ENCODE results near the gene NRIP2. TPM values are rescaled to one million over a fixed set of nuclear protein-coding genes. Genes with fewer than 3 reads are reported as not detected.
A peak's percentile ranks its signal among the peaks of the same experiment; 100 is the strongest.

Gene NRIP2
- total RNA-seq, 1 experiment from 2014 or later = not detected

- DNase-seq = no peak
- Histone ChIP-seq H3K36me3 (ENCODE audit: low read depth) (peaks cover 71% of the 10 kb centered on the region), H4K20me1 (ENCODE audit: insufficient read depth) (peaks cover 44% of the 10 kb centered on the region), H3K79me2 (ENCODE audit: low read depth) (peaks cover 29% of the 10 kb centered on the region), H3K27ac (no peak overlapping the region), H2AFZ (no peak overlapping the region), H3K4me3 (no peak overlapping the region), H3K4me2 (no peak overlapping the region), H3K4me1 (replicated peaks; ENCODE audit: insufficient read depth) (peaks cover 8% of the 10 kb centered on the region), H3K9me2 (ENCODE audit: insufficient read depth) (no peaks in the 10 kb centered on the region), H3F3A (ENCODE audit: insufficient read depth, low read depth) (peaks cover 60% of the 10 kb centered on the region), H3K27me3 (ENCODE audit: insufficient read depth, low read depth) (no peaks in the 10 kb centered on the region), H3K9me3 (ENCODE audit: insufficient read depth, low read depth) (no peaks in the 10 kb centered on the region)
- intact Hi-C loops (cut with micrococcal nuclease; ENCODE audit: unreplicated experiment) = no loop called here
- ChIA-PET POLR2A (ENCODE audit: unreplicated experiment) (no interaction called here), CTCF (interaction anchor here (0.6 kb wide), 1 partner anchor 1086 kb away, joined by 3 read pairs; no protein-coding TSS in a partner anchor)
- TF ChIP-seq, protein P1, sequence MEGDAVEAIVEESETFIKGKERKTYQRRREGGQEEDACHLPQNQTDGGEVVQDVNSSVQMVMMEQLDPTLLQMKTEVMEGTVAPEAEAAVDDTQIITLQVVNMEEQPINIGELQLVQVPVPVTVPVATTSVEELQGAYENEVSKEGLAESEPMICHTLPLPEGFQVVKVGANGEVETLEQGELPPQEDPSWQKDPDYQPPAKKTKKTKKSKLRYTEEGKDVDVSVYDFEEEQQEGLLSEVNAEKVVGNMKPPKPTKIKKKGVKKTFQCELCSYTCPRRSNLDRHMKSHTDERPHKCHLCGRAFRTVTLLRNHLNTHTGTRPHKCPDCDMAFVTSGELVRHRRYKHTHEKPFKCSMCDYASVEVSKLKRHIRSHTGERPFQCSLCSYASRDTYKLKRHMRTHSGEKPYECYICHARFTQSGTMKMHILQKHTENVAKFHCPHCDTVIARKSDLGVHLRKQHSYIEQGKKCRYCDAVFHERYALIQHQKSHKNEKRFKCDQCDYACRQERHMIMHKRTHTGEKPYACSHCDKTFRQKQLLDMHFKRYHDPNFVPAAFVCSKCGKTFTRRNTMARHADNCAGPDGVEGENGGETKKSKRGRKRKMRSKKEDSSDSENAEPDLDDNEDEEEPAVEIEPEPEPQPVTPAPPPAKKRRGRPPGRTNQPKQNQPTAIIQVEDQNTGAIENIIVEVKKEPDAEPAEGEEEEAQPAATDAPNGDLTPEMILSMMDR (conservative IDR thresholded peaks at IDR 0.05) = no peak
- no peak for TF ChIP-seq EZH2 (IDR thresholded peaks at IDR 0.05; ENCODE audit: low read depth)
- no TSS peak for BruUV-seq (replicated peaks)
Measured at GRCh38 chr12:2800046-2800570, 34.7 kb downstream of the NRIP2 start.

DNA sequence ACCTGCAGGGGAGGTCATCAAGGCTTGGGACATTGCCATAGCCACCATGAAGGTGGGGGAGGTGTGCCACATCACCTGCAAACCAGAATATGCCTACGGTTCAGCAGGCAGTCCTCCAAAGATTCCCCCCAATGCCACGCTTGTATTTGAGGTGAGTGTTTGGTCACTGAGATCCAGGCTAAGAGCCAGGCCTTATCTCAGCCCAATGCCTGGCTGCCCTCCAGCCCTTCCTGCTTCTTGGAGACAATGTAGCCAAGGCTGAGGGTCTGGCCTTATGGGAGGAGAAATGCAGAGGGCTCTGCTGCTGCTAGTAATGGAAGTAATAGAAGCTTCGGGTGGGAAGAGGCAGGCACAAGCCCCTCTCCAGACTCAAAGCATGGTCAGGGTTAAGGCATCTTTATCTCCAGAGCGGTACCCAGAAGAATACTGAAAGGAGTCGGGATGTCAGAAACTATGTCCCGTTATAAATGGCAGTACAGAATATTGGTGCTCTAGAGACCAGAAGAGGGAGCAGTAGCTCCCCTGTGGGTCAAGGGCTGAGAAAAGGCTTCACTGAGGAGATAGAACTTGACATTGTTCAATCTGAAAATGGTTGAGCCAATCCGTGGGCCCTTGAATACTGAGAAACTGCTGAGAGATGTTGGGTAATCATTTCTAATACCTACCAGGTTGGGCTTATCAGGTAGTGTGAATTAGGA, 37.0 kb downstream of the NRIP2 start:
- DNase-seq = no peak
- intact Hi-C loops (cut with micrococcal nuclease; ENCODE audit: unreplicated experiment) = no loop called here
- Histone ChIP-seq H3K4me2 (no peak overlapping the region), H3K4me1 (replicated peaks; ENCODE audit: insufficient read depth) (peaks cover 8% of the 10 kb centered on the region), H2AFZ (no peak overlapping the region), H3K79me2 (ENCODE audit: low read depth) (peaks cover 29% of the 10 kb centered on the region), H3K9me2 (ENCODE audit: insufficient read depth) (no peaks in the 10 kb centered on the region), H3K4me3 (no peak overlapping the region), H3K27ac (no peak overlapping the region), H3K36me3 (ENCODE audit: low read depth) (peaks cover 58% of the 10 kb centered on the region), H4K20me1 (ENCODE audit: insufficient read depth) (peaks cover 41% of the 10 kb centered on the region), H3K27me3 (ENCODE audit: insufficient read depth, low read depth) (no peaks in the 10 kb centered on the region), H3F3A (ENCODE audit: insufficient read depth, low read depth) (peaks cover 52% of the 10 kb centered on the region; the same call in 1 of the 2 replicates), H3K9me3 (ENCODE audit: insufficient read depth, low read depth) (no peaks in the 10 kb centered on the region)
- TF ChIP-seq EZH2 (IDR thresholded peaks at IDR 0.05; ENCODE audit: low read depth) = no peak
- TF ChIP-seq, protein P1 (conservative IDR thresholded peaks at IDR 0.05) = no peak
- CTCF ChIA-PET = no interaction called here
- no TSS peak for BruUV-seq (replicated peaks)
- POLR2A ChIA-PET (ENCODE audit: unreplicated experiment) = no interaction called here

DNA sequence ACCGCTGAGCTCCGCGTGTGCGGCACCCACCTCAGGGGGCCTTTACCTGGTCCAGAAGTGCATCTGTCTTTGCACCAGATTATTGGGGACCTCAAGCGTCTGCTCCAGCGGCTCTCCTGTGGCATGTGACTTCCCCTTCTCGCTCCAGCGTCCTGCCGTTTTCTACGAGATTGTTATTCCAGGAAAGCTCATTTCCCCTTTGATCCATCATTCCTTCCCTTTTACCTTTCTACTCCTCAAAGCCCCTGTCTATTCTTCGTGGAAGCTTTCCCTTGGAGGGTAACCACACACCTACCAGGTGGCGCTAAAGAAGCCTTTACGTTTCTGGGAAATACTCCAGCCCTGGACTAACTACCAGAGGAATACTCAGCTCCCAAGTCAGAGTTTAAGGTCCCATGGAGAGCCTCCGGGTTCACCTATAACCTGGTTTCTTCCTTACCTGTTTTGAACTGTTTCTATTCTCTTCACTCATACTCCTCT, 38.6 kb downstream of the NRIP2 start:
- H3K27ac ChIP-seq = no peak overlapping the region
- H3K27me3 ChIP-seq (ENCODE audit: insufficient read depth, low read depth) = no peaks in the 10 kb centered on the region
- peak overlapping the region; percentile 60 for H3K4me3 ChIP-seq
- TF ChIP-seq EZH2 (IDR thresholded peaks at IDR 0.05; ENCODE audit: low read depth) = no peak
- TF ChIP-seq, protein P1 (conservative IDR thresholded peaks at IDR 0.05) = no peak; the same call in 1 of the 2 replicates
- ChIA-PET CTCF (interaction anchor here (0.6 to 1.3 kb wide), 2 partner anchors 17 to 89 kb away, joined by 3 to 21 read pairs; no protein-coding TSS in a partner anchor), POLR2A (ENCODE audit: unreplicated experiment) (interaction anchor here (0.6 to 0.8 kb wide), 3 partner anchors 16 to 127 kb away, joined by 3 to 10 read pairs (median 3); no protein-coding TSS in a partner anchor)
- peak overlapping the region; percentile 78 for H2AFZ ChIP-seq
- peak; percentile 23 to 42 for DNase-seq
- intact Hi-C loops (cut with micrococcal nuclease; ENCODE audit: unreplicated experiment) = no loop called here
- peaks cover 41% of the 10 kb centered on the region for H4K20me1 ChIP-seq (ENCODE audit: insufficient read depth)
- peaks cover 43% of the 10 kb centered on the region for H3K36me3 ChIP-seq (ENCODE audit: low read depth)
- H3K9me3 ChIP-seq (ENCODE audit: insufficient read depth, low read depth) = no peaks in the 10 kb centered on the region
- H3F3A ChIP-seq (ENCODE audit: insufficient read depth, low read depth) = peaks cover 41% of the 10 kb centered on the region; the same call in 1 of the 2 replicates
- H3K4me2 ChIP-seq = peak overlapping the region; percentile 82
- BruUV-seq (replicated peaks) = no TSS peak
- H3K79me2 ChIP-seq (ENCODE audit: low read depth) = peaks cover 29% of the 10 kb centered on the region
- no peaks in the 10 kb centered on the region for H3K9me2 ChIP-seq (ENCODE audit: insufficient read depth)
- H3K4me1 ChIP-seq (replicated peaks; ENCODE audit: insufficient read depth) = peaks cover 8% of the 10 kb centered on the region
